AG04450 (cell line): ENCODE measurements around the gene CCDC150. TPM values are rescaled to one million over a fixed set of nuclear protein-coding genes. Genes with fewer than 3 reads are reported as not detected.

Source experiments
- CTCF ChIA-PET: fragments of 300-600, 350-600 bp; formaldehyde crosslinking; extraction: SDS; loops from one replicate; lab custom pipeline; 2022; ENCODE audit warnings: antibody characterized with exemption, inconsistent platforms; lab: Charles Lee
- POLR2A ChIA-PET: fragments of 350-600 bp; formaldehyde crosslinking; extraction: SDS; loops from one replicate; lab custom pipeline; 2021; ENCODE audit warnings: antibody characterized with exemption, inconsistent platforms; lab: Yijun Ruan, JAX
- DNase-seq: peaks from one replicate; pipeline ENCODE4 v3.0.0-alpha.2; 2011; ENCODE audit warnings: low read depth, low spot score
- H3K27ac ChIP-seq: one replicate; pipeline ENCODE4 v1.5.1; 2012; ENCODE audit warnings: low read depth, low read length, control low read depth
- H3K27me3 ChIP-seq: one replicate; pipeline ENCODE4 v1.6.0; 2012; ENCODE audit warnings: low read length; ENCODE audit not compliant: control insufficient read depth, insufficient read depth
- H3K4me3 ChIP-seq: 2 replicates; pipeline ENCODE4 v1.5.1; 2011; ENCODE audit warnings: mild to moderate bottlenecking, low read depth, low read length, control low read depth
- H3K9me3 ChIP-seq: 2 replicates; pipeline ENCODE4 v1.5.1; 2012; ENCODE audit warnings: low read length; ENCODE audit not compliant: control insufficient read depth, insufficient read depth
- polyA plus RNA-seq: library from polyadenylated mRNA; depleted of rRNA; stranded (reverse); fragments of >200 nt; gene quantifications from 2 replicates; pipeline ENCODE4 v1.2.3, GENCODE V29; 2011; rRNA removed
- small RNA-seq: library from RNA; depleted of rRNA; stranded (forward); fragments of <200 nt; gene quantifications from one replicate; pipeline ENCODE3, GENCODE V24; 2012; ENCODE audit warnings: low read depth; ENCODE audit not compliant: insufficient read length
- TF ChIP-seq, protein P1 (sequence below): IDR thresholded peaks from 2 replicates; pipeline ENCODE4 v1.5.1; 2011; ENCODE audit warnings: low read depth, low read length, control low read depth, inconsistent platforms

Gene CCDC150
- polyA plus RNA-seq, 1 experiment, result 1.5 TPM

DNA sequence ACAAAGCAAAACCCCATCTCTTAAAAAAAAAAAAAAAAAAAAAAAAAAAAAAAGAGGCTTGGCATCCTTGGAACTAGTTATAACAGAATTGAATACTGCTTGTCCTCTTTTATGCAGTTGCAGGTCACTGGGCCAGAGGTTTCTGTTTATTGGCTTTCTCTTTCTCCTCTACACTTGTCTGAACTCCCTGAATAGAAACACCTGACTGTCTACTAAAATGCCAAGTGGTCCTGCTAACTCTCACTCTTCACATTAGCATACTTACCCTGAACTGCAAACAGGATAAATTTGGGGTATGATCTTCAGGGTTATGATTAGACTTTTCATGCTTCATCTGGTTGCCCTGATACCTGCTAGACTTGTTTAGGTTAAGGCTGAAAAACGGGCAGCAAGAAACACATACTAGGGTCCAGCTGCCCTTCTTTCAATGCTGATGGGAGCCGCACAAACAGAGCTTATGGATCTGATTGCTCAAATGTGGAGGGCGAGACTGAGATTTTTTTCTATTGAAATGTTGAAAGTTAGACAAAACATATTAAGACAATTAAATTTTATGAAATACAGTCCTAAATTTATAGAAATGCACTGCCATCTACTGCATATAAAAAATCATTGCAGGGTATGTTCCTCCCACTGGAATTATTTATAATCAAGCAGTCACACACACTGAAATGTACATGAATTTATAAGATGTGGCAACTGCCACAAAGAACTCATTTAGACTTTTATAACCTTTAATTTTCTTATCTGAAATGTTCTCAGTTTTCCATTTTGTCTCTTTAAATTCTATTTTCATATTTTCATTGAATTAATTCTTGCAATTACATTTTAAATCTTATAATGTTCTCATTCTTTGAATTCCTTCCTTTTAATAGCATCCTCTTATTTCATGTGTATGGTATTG, 119.2 kb downstream of the CCDC150 start:
- POLR2A ChIA-PET, result interaction anchor here (0.7 to 1.1 kb wide), 3 partner anchors 119 to 684 kb away, joined by 3 to 10 read pairs (median 4); partner anchors contain the start of gene CCDC150
- no peaks in the 10 kb centered on the region for H3K27me3 ChIP-seq
- TF ChIP-seq, protein P1, sequence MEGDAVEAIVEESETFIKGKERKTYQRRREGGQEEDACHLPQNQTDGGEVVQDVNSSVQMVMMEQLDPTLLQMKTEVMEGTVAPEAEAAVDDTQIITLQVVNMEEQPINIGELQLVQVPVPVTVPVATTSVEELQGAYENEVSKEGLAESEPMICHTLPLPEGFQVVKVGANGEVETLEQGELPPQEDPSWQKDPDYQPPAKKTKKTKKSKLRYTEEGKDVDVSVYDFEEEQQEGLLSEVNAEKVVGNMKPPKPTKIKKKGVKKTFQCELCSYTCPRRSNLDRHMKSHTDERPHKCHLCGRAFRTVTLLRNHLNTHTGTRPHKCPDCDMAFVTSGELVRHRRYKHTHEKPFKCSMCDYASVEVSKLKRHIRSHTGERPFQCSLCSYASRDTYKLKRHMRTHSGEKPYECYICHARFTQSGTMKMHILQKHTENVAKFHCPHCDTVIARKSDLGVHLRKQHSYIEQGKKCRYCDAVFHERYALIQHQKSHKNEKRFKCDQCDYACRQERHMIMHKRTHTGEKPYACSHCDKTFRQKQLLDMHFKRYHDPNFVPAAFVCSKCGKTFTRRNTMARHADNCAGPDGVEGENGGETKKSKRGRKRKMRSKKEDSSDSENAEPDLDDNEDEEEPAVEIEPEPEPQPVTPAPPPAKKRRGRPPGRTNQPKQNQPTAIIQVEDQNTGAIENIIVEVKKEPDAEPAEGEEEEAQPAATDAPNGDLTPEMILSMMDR, result peak; percentile 43
- no peak overlapping the region for H3K27ac ChIP-seq
- CTCF ChIA-PET, result interaction anchor here (0.6 to 2.1 kb wide), 22 partner anchors 8 to 681 kb away, joined by 3 to 15 read pairs (median 3); no protein-coding TSS in a partner anchor
- H3K9me3 ChIP-seq, result no peaks in the 10 kb centered on the region
- H3K4me3 ChIP-seq, result no peak overlapping the region
- DNase-seq, result no peak

DNA sequence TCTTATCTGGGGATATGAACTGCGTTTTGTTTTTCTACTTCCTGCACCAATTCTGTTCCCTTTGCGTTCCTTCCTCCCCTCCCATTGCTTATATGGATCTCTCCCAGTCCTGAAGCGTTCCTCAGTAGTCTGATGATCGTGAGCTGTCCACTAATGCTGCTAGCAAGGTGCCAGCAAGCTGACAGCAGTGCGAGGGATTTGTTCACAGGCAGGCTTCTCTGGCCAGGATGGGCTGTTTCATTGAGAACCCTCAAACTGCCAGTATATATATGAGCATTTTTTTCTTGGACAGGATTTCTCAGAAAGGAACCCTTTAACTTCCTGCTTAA, 119.8 kb downstream of the CCDC150 start:
- peak; percentile 15 for DNase-seq
- CTCF ChIA-PET, result interaction anchor here (0.6 to 2.1 kb wide), 12 partner anchors 9 to 1052 kb away, joined by 3 to 15 read pairs (median 4); no protein-coding TSS in a partner anchor
- POLR2A ChIA-PET, result interaction anchor here (1.1 kb wide), 1 partner anchor 685 kb away, joined by 3 read pairs; no protein-coding TSS in a partner anchor
- H3K9me3 ChIP-seq, result no peaks in the 10 kb centered on the region
- TF ChIP-seq, protein P1, result no peak
- H3K27ac ChIP-seq, result peak overlapping the region; percentile 39
- H3K4me3 ChIP-seq, result no peak overlapping the region
- H3K27me3 ChIP-seq, result no peaks in the 10 kb centered on the region

DNA sequence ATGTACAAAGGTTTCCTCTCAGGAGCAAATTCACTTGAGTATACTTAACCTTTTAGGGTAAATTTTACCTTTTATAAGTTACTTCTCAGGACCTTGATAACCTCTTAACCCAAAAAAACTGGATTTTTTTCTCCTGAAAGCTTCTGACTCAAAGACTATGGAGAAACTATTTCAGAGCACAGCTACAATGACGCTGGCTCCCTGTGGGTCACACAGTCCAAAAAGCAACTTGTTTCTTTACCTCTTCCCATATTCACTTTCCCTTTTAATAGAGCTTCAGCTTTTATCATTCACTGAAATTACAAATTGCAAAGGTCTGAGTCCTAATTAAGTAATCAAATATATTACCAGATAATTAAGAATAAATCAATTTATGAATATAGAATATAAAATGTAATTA, 127.6 kb downstream of the CCDC150 start:
- Histone ChIP-seq H3K27me3 (no peaks in the 10 kb centered on the region), H3K9me3 (no peaks in the 10 kb centered on the region), H3K4me3 (no peak overlapping the region), H3K27ac (no peak overlapping the region)
- TF ChIP-seq, protein P1, result no peak
- ChIA-PET CTCF (interaction anchor here (0.6 to 6.4 kb wide), 2 partner anchors 16 to 689 kb away, joined by 3 to 49 read pairs; no protein-coding TSS in a partner anchor), POLR2A (no interaction called here)
- no peak for DNase-seq

Small RNA genes within 50 kb of the gene (small RNA-seq; reads per million reads assigned to genes)
- gene RF00424, result not detected

Other genes with a start within 250 kb of the CCDC150 start
- gene HECW2, start 46.2 kb upstream of the CCDC150 start, polyA plus RNA-seq, result 2.3 and 2.9 TPM in 2 replicates
- 31.4 and 31.6 TPM in 2 replicates for gene GTF3C3, start 160.0 kb downstream of the CCDC150 start, polyA plus RNA-seq
- gene C2orf66, start 169.6 kb downstream of the CCDC150 start, polyA plus RNA-seq, result 0.05 TPM in 1 of 2 replicates, not detected in the other